Measurements from ENCODE around the gene BCAS4.

The BCAS4 gene

DNA sequence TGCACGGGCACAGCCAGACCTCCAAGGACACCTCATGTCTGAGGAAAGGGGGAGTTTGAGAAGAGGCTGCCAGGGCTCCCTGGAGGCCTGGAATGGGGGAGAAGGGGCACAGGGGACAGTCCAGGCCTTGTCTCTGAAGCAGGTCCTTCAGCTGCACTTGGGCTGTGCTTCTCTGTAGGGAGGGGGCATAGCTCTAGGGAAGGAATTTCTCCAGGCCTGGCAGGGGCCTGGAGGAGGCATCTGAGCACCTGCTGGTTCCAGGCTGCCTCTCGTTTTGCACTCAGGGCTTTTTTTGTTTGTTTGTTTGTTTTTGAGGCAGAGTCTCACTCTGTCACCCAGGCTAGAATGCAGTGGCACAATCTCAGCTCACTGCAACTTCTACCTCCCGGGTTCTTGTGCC is 67.7 kb downstream of the BCAS4 start:
- in situ Hi-C loops (cut with HindIII; ENCODE audit: low sequenced_read_pairs): no loop called here
- DNase-seq (ENCODE audit: low read depth): no peak
- no peak overlapping the region for H3K4me3 ChIP-seq (ENCODE audit: low read depth, low read length)
- TF ChIP-seq, protein P1, sequence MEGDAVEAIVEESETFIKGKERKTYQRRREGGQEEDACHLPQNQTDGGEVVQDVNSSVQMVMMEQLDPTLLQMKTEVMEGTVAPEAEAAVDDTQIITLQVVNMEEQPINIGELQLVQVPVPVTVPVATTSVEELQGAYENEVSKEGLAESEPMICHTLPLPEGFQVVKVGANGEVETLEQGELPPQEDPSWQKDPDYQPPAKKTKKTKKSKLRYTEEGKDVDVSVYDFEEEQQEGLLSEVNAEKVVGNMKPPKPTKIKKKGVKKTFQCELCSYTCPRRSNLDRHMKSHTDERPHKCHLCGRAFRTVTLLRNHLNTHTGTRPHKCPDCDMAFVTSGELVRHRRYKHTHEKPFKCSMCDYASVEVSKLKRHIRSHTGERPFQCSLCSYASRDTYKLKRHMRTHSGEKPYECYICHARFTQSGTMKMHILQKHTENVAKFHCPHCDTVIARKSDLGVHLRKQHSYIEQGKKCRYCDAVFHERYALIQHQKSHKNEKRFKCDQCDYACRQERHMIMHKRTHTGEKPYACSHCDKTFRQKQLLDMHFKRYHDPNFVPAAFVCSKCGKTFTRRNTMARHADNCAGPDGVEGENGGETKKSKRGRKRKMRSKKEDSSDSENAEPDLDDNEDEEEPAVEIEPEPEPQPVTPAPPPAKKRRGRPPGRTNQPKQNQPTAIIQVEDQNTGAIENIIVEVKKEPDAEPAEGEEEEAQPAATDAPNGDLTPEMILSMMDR (IDR thresholded peaks at IDR 0.05; ENCODE audit: low read depth, low read length, missing control alignments): no peak

DNA sequence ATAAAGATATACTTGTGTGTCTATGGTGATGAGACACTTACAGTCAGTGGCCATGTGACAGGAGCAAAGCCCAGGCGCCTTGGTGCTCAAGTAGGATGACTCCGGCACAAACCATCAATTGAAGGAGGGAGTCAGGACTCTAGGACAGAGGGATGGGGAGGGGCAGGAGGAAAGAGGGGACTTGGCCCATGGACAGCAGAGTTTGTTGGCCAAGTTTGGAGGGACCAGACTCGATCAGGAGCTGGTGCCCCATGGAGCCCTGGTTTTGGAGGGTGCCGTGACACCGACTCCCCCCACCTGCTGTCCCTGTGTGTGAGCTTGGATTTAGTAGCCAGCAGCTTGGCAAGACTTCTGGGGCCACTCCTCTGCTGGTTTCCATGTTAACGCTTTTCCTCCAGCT is 70.3 kb downstream of the BCAS4 start:
- in situ Hi-C loops (cut with HindIII; ENCODE audit: low sequenced_read_pairs): no loop called here
- no peak for DNase-seq (ENCODE audit: low read depth)
- TF ChIP-seq, protein P1 (IDR thresholded peaks at IDR 0.05; ENCODE audit: low read depth, low read length, missing control alignments): no peak
- H3K4me3 ChIP-seq (ENCODE audit: low read depth, low read length): no peak overlapping the region

DNA sequence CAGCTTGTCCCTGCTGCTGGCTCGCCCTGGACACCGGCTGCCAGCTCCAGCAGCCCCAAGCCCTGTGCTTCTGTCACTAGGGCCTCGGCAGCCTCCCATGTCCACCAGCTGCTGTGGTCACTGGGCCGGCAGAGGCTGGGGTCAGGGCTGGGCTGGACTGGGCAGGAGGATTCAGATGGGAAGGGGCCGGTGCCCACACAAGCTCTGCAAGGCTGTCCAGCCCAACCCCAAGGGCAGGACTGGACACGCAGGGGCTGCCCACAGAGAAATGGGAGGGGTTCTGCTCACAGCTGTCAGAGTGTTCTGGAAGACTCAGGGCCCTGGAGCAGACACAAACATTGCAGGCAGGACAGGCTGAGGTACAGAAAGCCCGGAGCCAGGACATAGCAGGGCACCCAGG is 70.7 kb downstream of the BCAS4 start:
- TF ChIP-seq, protein P1 (IDR thresholded peaks at IDR 0.05; ENCODE audit: low read depth, low read length, missing control alignments): no peak
- H3K4me3 ChIP-seq (ENCODE audit: low read depth, low read length): no peak overlapping the region
- in situ Hi-C loops (cut with HindIII; ENCODE audit: low sequenced_read_pairs): no loop called here
- DNase-seq (ENCODE audit: low read depth): no peak

DNA sequence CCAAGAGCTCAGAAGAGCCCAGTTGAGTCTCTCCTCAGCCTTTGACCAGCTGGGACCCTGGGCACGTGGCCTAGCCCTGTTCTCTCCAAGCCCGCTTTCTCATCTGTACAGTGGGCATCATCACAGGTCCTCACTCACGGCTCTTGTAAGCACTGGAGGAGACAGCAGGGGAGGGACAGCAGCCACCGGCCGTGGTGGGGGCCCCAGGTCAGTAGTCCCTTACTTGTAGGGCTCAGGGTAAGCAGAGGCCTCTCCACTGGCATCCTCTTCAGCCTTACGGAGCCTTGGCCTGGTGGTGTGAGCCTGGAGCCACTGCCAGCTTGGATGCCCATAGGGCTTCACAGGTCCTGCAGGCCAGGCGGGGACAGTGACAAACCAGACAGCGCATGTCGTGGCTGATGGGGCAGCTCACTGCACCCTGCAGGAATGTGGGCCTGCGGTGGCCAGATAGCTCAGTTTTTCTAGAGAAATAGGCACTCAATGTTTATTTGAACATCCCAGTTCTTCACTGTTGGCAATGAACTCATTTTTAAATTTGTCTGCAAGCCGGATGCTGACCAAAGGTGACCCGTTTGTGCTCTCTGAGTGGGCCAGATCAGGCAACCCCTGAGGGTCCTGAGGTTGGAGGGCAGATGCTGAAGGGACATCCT is 71.3 kb downstream of the BCAS4 start:
- TF ChIP-seq, protein P1 (IDR thresholded peaks at IDR 0.05; ENCODE audit: low read depth, low read length, missing control alignments): no peak
- in situ Hi-C loops (cut with HindIII; ENCODE audit: low sequenced_read_pairs): no loop called here
- H3K4me3 ChIP-seq (ENCODE audit: low read depth, low read length): no peak overlapping the region
- DNase-seq (ENCODE audit: low read depth): no peak

DNA sequence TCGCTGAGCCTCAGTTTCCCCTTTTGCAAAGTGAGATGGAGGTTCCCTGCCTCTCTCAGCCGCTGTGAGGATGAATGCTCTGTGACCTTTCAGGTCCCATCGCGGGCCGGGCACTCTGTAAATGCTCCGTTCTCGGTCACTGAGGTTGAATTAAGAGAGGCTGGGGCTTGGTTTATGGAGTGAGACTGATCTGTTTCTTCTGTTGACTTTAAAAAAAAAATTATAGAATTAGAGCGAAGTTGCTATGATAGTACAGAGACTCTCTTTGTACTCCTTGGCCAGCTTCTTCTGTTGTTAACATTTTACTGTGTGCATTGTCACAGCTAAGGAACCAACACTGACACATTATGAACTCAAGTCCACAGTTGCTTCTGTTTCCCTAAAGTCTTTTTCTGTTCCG is 72.0 kb downstream of the BCAS4 start:
- in situ Hi-C loops (cut with HindIII; ENCODE audit: low sequenced_read_pairs): no loop called here
- H3K4me3 ChIP-seq (ENCODE audit: low read depth, low read length): no peak overlapping the region
- TF ChIP-seq, protein P1 (IDR thresholded peaks at IDR 0.05; ENCODE audit: low read depth, low read length, missing control alignments): no peak
- no peak for DNase-seq (ENCODE audit: low read depth)

DNA sequence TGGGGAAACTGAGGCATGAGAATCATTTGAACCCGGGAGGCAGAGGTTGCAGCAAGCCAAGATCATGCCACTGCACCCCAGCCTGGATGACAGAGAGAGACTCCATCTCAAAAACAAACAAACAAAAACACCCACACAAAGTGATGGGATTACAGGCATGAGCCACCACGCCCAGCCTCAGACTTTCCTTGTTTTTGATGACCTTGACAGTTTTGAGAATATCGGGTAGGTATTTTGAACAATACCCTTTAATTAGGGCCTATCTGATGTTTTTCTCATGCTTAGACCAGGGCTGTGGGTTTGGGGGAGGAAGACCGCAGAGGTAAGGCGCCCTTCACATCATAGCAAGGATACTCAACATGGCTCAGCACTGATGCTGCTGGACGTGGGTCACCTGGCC is 72.9 kb downstream of the BCAS4 start:
- DNase-seq (ENCODE audit: low read depth): no peak
- H3K4me3 ChIP-seq (ENCODE audit: low read depth, low read length): no peak overlapping the region
- in situ Hi-C loops (cut with HindIII; ENCODE audit: low sequenced_read_pairs): no loop called here
- TF ChIP-seq, protein P1 (IDR thresholded peaks at IDR 0.05; ENCODE audit: low read depth, low read length, missing control alignments): no peak
